Breast epithelium (tissue), 3 donors: ENCODE results near the gene C2CD2L.

Experiments used
- POLR2A ChIP-seq: fragments of 450-650 bp; IDR thresholded peaks from one replicate; pipeline ENCODE4 v1.6.1; 2016; ENCODE audit warnings: antibody characterized with exemption, mild to moderate bottlenecking, moderate library complexity
- TF ChIP-seq, protein P1 (sequence below), 3 donors: fragments of 450-650 bp; IDR thresholded peaks; one replicate each; pipeline ENCODE4 v1.5.1; 2016 to 2017; ENCODE audit warnings: antibody characterized with exemption in 3 of 3, mild to moderate bottlenecking in 3 of 3, moderate library complexity in 3 of 3

DNA sequence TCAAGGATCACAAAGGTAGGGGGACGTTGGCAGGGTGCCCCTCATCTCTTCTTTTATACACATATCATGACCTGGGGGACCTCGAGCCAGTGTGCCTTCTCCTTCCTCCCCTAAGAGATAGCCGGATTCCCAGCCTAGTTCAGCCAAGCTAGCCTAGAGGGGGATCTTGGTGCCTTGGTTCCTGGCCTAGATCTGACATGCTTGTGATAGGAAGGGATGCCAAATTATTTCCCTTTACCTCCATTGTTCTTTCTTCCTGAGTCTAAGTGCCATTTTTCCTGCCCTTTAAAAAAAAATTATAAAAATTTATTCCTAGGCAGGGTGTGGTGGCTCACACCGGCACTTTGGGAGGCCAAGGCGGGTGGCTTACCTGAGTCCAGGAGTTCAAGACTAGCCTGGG, 7.2 kb downstream of the C2CD2L start:
- TF ChIP-seq, protein P1, sequence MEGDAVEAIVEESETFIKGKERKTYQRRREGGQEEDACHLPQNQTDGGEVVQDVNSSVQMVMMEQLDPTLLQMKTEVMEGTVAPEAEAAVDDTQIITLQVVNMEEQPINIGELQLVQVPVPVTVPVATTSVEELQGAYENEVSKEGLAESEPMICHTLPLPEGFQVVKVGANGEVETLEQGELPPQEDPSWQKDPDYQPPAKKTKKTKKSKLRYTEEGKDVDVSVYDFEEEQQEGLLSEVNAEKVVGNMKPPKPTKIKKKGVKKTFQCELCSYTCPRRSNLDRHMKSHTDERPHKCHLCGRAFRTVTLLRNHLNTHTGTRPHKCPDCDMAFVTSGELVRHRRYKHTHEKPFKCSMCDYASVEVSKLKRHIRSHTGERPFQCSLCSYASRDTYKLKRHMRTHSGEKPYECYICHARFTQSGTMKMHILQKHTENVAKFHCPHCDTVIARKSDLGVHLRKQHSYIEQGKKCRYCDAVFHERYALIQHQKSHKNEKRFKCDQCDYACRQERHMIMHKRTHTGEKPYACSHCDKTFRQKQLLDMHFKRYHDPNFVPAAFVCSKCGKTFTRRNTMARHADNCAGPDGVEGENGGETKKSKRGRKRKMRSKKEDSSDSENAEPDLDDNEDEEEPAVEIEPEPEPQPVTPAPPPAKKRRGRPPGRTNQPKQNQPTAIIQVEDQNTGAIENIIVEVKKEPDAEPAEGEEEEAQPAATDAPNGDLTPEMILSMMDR (IDR thresholded peaks at IDR 0.05), result no peak
- no peak for TF ChIP-seq POLR2A
